ENCODE measurements around the gene EDN2. TPM values are rescaled to one million over a fixed set of nuclear protein-coding genes. Genes with fewer than 3 reads are reported as not detected.

EDN2 gene
- total RNA-seq, 4 donors from 2014 or later, result 0.40 to 1.2 TPM; not detected in 2

DNA sequence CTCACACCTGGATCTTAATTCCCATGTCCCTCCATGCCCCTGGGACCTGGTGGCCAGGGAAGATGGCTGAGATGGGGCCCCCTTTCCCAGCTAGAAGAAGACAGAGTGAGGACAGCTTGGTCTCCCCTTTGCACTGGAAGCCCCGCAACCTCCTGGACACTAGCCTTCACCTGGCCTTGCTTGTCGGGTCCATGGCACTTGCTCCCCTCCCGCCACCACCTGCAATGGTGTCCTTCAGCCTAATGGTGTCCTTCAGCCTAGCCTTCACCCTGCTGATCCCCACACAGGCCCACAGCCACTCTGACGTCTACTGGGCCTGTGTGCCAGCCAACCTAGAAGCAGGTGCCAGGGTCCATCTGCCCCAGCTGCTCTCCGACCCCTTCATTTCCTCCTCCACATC, 45.9 kb upstream of the EDN2 start:
- H3K27me3 ChIP-seq, result no peaks in the 10 kb centered on the region
- H3K4me3 ChIP-seq, result no peak overlapping the region
- H3K27ac ChIP-seq (replicated peaks in 1 of 4), result no peak overlapping the region
- no peaks in the 10 kb centered on the region for H3K36me3 ChIP-seq
- DNase-seq (ENCODE audit: extremely low spot score), result no peak
- intact Hi-C loops (cut with DNase I), result no loop called here
- TF ChIP-seq, protein P1, sequence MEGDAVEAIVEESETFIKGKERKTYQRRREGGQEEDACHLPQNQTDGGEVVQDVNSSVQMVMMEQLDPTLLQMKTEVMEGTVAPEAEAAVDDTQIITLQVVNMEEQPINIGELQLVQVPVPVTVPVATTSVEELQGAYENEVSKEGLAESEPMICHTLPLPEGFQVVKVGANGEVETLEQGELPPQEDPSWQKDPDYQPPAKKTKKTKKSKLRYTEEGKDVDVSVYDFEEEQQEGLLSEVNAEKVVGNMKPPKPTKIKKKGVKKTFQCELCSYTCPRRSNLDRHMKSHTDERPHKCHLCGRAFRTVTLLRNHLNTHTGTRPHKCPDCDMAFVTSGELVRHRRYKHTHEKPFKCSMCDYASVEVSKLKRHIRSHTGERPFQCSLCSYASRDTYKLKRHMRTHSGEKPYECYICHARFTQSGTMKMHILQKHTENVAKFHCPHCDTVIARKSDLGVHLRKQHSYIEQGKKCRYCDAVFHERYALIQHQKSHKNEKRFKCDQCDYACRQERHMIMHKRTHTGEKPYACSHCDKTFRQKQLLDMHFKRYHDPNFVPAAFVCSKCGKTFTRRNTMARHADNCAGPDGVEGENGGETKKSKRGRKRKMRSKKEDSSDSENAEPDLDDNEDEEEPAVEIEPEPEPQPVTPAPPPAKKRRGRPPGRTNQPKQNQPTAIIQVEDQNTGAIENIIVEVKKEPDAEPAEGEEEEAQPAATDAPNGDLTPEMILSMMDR (IDR thresholded peaks at IDR 0.05), result no peak
- no peak for TF ChIP-seq POLR2A (IDR thresholded peaks at IDR 0.05; ENCODE audit: low read depth)
- no peak for TF ChIP-seq POLR2AphosphoS5 (IDR thresholded peaks at IDR 0.05)
- no peak for TF ChIP-seq EP300 (IDR thresholded peaks at IDR 0.05)
- H3K9me3 ChIP-seq, result no peaks in the 10 kb centered on the region
- H3K4me1 ChIP-seq, result no peaks in the 10 kb centered on the region
- WGBS, result 95% methylated on average over 5 of the region's 5 CpGs

DNA sequence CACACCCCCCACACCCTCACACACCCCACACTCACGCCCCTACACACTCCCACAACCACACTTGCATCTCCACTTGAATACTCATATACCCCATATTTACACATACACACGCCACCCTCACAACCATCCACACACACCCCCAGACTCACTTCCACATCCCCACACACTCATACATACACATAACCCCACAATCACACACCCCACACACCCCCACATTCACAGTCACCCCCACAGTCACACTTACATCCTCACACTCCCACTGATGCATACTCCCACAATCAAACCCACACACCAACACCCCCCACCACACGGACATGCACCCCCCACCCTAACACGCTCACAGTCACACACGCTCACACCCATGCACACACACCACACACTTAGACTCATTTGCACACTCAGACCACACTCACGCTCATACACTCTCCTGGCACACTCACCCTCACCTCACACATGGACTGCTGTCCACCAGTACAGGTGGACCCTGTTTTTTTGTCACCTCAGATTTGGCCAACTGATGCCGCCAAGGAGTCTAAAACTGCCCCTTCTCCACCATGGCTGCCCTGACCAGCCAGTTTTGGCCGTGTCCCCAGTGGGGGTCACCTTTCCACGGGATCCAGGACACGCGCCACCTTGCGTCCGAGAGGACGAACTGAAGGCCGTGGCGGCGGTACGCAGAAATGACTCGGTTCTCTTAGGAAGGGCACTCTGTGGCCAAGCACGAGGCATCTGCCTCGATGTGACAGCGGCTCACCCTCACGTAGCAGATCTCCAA, 45.3 kb upstream of the EDN2 start:
- Histone ChIP-seq H3K27ac (replicated peaks in 1 of 4) (no peak overlapping the region), H3K36me3 (no peaks in the 10 kb centered on the region), H3K9me3 (no peaks in the 10 kb centered on the region), H3K4me3 (no peak overlapping the region), H3K27me3 (no peaks in the 10 kb centered on the region), H3K4me1 (no peaks in the 10 kb centered on the region)
- TF ChIP-seq POLR2A (IDR thresholded peaks at IDR 0.05; ENCODE audit: low read depth) (no peak), EP300 (IDR thresholded peaks at IDR 0.05) (no peak), POLR2AphosphoS5 (IDR thresholded peaks at IDR 0.05) (no peak)
- TF ChIP-seq, protein P1 (IDR thresholded peaks at IDR 0.05), result no peak
- intact Hi-C loops (cut with DNase I), result no loop called here
- WGBS, result 96% methylated on average over 23 of the region's 23 CpGs
- DNase-seq (ENCODE audit: extremely low spot score), result no peak

DNA sequence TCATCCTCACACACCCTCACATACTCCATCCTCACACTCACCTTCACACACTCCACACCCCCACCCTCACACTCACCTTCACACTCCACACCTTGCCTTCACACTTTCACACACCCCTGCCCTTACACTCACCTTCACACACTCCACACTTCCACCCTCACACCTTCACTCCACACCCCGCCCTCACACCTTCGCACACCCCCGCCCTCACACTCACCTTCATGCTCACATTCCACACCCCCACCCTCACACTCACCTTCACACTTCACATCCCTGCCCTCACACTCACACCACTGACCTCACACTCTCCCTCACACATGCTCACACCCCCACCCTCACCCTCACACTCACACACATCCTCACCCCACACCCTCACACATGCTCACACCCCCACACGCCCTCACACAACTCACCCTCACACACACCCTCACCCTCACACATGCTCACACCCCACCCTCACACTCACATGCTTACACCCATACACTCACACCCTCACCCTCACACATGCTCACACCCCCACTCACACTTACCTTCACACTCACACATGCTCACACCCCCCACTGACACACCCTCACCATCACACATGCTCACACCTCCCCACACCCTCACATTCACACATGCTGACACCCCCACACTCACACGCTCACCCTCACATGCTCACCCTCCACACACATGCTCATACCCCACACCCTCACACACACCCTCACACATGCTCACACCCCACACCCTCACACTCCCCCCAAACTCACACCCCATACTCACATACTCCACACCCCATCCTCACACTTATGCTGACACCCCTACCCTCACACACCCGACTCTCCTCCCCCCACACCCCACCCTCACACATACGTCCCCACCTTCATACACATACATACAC, 44.5 kb upstream of the EDN2 start:
- TF ChIP-seq POLR2AphosphoS5 (IDR thresholded peaks at IDR 0.05) (no peak), POLR2A (IDR thresholded peaks at IDR 0.05; ENCODE audit: low read depth) (no peak), EP300 (IDR thresholded peaks at IDR 0.05) (no peak)
- TF ChIP-seq, protein P1 (IDR thresholded peaks at IDR 0.05), result no peak
- H3K4me3 ChIP-seq, result no peak overlapping the region
- 92% methylated on average over 7 of the region's 7 CpGs for WGBS
- DNase-seq (ENCODE audit: extremely low spot score), result no peak
- no peak overlapping the region for H3K27ac ChIP-seq (replicated peaks in 1 of 4)
- H3K9me3 ChIP-seq, result no peaks in the 10 kb centered on the region
- intact Hi-C loops (cut with DNase I), result no loop called here
- no peaks in the 10 kb centered on the region for H3K4me1 ChIP-seq
- no peaks in the 10 kb centered on the region for H3K27me3 ChIP-seq
- peaks cover 0 to 5% (median 0%) of the 10 kb centered on the region in 4 donors for H3K36me3 ChIP-seq

DNA sequence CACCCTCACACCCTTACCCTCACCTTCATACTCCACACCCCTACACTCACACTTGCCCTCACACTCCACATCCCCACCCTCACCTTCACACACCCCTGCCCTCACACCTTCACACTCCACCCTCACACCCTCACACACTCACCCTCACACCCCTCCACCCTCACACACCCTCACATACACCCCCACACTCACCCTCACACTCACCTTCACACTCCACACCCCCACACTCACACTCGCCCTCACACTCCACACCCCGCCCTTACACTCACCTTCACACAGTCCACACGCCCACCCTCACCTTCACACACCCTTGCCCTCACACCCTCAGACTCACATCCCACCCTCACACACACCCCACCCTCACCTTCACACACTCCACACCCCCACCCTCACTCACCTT, 43.6 kb upstream of the EDN2 start:
- 84% methylated on average over 3 of the region's 3 CpGs for WGBS
- Histone ChIP-seq H3K27me3 (no peaks in the 10 kb centered on the region), H3K4me3 (no peak overlapping the region), H3K9me3 (no peaks in the 10 kb centered on the region), H3K27ac (replicated peaks in 1 of 4) (no peak overlapping the region), H3K36me3 (peaks cover 0 to 5% (median 0%) of the 10 kb centered on the region in 4 donors), H3K4me1 (no peaks in the 10 kb centered on the region)
- DNase-seq (ENCODE audit: extremely low spot score), result no peak
- intact Hi-C loops (cut with DNase I), result no loop called here
- TF ChIP-seq POLR2A (IDR thresholded peaks at IDR 0.05; ENCODE audit: low read depth) (no peak), POLR2AphosphoS5 (IDR thresholded peaks at IDR 0.05) (no peak), EP300 (IDR thresholded peaks at IDR 0.05) (no peak)
- TF ChIP-seq, protein P1 (IDR thresholded peaks at IDR 0.05), result no peak
